Nephron (organoid): Measurements from ENCODE around the gene AFAP1.
A peak's percentile ranks its signal among the peaks of the same experiment; 100 is the strongest.

Experiments used
- H3K27ac Mint-ChIP-seq, 3 experiments: 2 replicates each; pipeline ENCODE4 v1.8.0; 2020; ENCODE audit warnings: mixed read lengths in 3 of 3, mild to moderate bottlenecking in 2 of 3, moderate library complexity in 1 of 3
- H3K27me3 Mint-ChIP-seq: 2 replicates; pipeline ENCODE4 v1.8.0; 2021; ENCODE audit warnings: low read depth, mild to moderate bottlenecking, moderate library complexity, mixed read lengths
- H3K36me3 Mint-ChIP-seq: 2 replicates; pipeline ENCODE4 v1.8.0; 2020; ENCODE audit warnings: low read depth, mixed read lengths
- H3K4me1 Mint-ChIP-seq: 2 replicates; pipeline ENCODE4 v1.8.0; 2020; ENCODE audit warnings: mixed read lengths
- H3K4me3 Mint-ChIP-seq, 3 experiments: 2 replicates each; pipeline ENCODE4 v1.8.0; 2020; ENCODE audit warnings: mild to moderate bottlenecking in 3 of 3, mixed read lengths in 3 of 3, moderate library complexity in 2 of 3
- H3K9me3 Mint-ChIP-seq: 2 replicates; pipeline ENCODE4 v1.8.0; 2020; ENCODE audit warnings: mixed read lengths
- TF ChIP-seq, protein P1 (sequence below), 3 experiments: fragments of 200-600 bp; sonication (generic); IDR thresholded peaks; one replicate each; pipeline ENCODE4 v1.5.0; 2021; ENCODE audit warnings: antibody characterized with exemption in 3 of 3; ENCODE audit not compliant: unreplicated experiment in 3 of 3

Gene AFAP1

DNA sequence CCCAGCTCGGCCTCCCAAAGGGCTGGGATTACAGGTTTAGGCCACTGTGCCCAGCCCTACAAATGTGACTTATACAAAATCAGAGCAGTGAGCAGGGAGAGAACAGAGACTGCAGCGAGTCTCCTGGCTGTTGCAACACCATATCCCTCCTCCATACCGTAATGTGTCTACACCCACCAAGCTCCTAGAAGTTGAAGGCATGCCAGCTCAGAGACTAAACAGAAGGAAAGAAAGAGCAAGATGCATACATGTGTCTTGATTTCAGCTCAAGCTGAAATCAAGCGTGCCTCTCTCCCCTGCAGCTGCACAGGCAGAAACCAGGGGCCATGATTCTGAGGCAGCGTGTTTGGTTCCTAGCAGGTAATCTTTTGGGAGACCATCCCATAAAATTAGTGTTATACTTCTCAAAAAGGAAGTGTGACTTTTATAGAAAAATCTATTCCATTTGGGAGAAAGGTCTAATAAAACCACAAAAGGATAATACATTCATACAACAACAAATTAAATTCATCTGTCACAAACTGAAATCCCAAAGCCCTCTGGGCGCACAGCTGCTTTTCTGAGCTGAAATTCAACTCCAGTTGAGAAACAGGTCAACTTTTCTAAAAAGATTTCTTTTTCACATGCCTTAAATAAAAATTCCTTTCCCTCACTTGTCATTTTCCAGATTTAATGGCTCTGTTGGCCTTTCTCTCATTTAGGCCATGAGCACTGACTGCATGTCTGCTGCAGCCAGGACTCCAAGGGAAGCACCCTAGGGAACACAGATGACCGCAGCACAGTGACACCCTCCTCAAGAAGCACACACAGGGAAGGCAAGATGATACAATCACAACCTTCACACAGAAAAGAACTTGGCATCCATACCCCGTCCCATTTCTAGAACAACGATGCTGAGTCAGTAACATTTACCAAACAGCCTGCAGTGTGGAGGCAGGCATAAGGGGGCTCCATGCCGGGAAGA, 34.4 kb downstream of the AFAP1 start:
- Mint-ChIP-seq H3K36me3 (no peaks in the 10 kb centered on the region), H3K27me3 (no peaks in the 10 kb centered on the region), H3K4me3 (peak overlapping the region; percentile 58 to 81 (median 74)), H3K4me1 (peaks cover 94% of the 10 kb centered on the region), H3K9me3 (no peaks in the 10 kb centered on the region), H3K27ac (peak overlapping the region; percentile 97 to 100 (median 98))
- TF ChIP-seq, protein P1, sequence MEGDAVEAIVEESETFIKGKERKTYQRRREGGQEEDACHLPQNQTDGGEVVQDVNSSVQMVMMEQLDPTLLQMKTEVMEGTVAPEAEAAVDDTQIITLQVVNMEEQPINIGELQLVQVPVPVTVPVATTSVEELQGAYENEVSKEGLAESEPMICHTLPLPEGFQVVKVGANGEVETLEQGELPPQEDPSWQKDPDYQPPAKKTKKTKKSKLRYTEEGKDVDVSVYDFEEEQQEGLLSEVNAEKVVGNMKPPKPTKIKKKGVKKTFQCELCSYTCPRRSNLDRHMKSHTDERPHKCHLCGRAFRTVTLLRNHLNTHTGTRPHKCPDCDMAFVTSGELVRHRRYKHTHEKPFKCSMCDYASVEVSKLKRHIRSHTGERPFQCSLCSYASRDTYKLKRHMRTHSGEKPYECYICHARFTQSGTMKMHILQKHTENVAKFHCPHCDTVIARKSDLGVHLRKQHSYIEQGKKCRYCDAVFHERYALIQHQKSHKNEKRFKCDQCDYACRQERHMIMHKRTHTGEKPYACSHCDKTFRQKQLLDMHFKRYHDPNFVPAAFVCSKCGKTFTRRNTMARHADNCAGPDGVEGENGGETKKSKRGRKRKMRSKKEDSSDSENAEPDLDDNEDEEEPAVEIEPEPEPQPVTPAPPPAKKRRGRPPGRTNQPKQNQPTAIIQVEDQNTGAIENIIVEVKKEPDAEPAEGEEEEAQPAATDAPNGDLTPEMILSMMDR (IDR thresholded peaks at IDR 0.05; ENCODE audit: unreplicated experiment in 3 of 3), result no peak

DNA sequence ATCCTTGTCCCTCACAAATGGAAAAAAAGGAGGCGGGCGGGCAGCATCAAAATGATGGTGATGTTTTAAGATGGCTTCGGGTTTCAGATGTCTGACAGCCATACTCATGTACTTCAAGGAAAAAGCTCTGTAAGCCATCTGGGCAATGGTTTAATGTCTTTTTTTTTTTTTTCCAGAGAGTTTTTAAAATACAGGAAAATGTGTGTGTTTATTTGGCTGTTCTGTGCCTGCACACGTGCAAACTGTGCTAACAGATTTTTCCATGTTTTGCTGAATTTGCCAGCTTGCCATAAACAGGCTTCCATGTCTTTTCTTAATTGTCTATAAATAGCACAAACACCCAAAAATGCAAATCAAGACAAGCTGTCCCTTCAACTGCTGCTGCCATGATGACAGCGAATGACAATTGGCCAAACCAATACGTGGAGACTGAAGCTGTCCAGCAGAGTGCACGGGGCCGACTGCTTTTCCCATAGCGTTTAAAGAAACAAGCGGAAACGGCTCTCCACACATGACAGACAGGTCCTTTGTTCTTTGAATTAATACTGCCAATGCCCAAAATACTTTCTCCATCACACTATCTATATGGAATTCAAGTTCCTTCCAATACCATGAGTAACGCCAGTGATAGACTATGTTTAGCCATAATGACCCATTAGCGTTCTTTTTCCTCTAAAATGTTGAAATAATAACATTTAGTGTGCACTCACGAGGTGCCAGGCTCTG, 35.7 kb downstream of the AFAP1 start:
- H3K27ac Mint-ChIP-seq, result peak overlapping the region; percentile 97 to 100 (median 98)
- no peaks in the 10 kb centered on the region for H3K36me3 Mint-ChIP-seq
- TF ChIP-seq, protein P1 (IDR thresholded peaks at IDR 0.05; ENCODE audit: unreplicated experiment in 3 of 3), result no peak
- peaks cover 94% of the 10 kb centered on the region for H3K4me1 Mint-ChIP-seq
- no peaks in the 10 kb centered on the region for H3K9me3 Mint-ChIP-seq
- H3K4me3 Mint-ChIP-seq, result peak overlapping the region in 2 of 3 experiments; percentile 12 to 60
- H3K27me3 Mint-ChIP-seq, result no peaks in the 10 kb centered on the region

DNA sequence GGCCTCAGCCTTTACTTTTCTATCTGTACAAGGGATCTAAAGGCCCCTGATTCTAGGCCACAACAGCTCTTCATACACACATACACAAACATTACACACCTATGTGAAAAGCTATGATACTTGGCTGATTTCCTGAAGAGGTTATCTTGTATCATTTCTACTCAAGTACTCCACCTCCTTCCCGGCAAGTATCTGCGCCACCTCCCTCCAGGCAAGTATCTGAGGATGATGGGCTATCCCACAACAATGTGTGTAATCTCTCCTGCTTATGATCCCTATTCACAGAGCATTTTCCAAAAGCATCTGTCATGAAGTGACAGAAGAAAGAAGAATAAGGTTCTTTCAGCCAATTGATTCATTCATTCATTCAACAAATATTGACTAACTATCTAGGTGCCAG, 36.8 kb downstream of the AFAP1 start:
- Mint-ChIP-seq H3K27me3 (no peaks in the 10 kb centered on the region), H3K4me1 (peaks cover 95% of the 10 kb centered on the region), H3K36me3 (no peaks in the 10 kb centered on the region), H3K4me3 (peak overlapping the region in 1 of 3 experiments; percentile 15), H3K9me3 (no peaks in the 10 kb centered on the region), H3K27ac (peak overlapping the region; percentile 47 to 71 (median 67))
- TF ChIP-seq, protein P1 (IDR thresholded peaks at IDR 0.05; ENCODE audit: unreplicated experiment in 3 of 3), result no peak

DNA sequence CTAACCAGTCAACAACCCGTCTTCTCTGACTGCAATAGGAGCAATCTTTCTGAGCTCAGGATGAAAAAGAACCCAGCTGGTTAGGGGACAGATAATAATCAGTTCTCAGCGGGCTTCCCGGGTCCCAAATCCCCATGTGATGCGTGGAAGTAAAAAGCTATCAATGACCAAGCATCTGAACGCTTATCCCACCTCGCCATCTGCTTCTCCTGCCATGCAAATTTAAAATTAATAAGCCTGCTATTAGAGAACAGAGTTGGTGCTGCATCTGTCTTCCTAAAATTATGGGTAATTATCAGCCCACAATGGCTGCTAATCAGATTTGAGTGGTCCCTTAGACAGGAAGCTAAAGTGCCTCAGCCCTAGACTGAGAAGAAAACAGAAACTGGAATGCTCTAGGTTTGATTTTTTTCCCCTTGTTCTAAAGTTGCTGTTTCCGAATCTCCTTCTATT, 37.5 kb downstream of the AFAP1 start:
- TF ChIP-seq, protein P1 (IDR thresholded peaks at IDR 0.05; ENCODE audit: unreplicated experiment in 3 of 3), result no peak
- Mint-ChIP-seq H3K36me3 (no peaks in the 10 kb centered on the region), H3K27me3 (no peaks in the 10 kb centered on the region), H3K4me3 (peak overlapping the region in 2 of 3 experiments; percentile 33 to 37), H3K4me1 (peaks cover 92% of the 10 kb centered on the region), H3K27ac (peak overlapping the region; percentile 20 to 71 (median 47)), H3K9me3 (no peaks in the 10 kb centered on the region)

DNA sequence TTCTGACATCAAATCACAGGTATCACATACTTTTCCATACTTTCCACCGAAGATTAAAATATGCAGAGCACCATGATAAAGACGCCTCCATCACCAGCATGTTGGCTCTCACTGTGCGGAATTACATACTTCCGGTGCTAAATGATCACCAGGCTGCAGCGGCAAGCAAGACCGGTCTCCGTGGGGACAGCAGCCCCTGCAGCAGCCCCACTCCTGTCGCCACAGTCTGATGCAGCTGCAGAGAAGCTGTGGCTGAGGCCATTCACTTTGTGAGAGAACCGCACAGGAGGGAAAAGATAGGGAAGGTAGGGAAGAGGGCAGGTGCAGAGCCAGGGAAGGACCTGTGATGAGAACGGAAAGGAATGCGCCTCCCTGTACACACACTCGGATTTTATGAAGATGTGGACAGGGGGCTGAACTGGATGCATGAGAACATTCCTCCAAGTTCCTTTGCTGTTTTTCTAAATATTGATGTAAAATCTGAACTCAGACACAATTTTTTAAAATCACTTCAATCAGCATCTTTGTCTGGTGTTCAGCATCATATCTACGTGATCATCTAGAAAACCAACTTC, 38.3 kb downstream of the AFAP1 start:
- Mint-ChIP-seq H3K9me3 (no peaks in the 10 kb centered on the region), H3K36me3 (no peaks in the 10 kb centered on the region), H3K4me1 (peaks cover 90% of the 10 kb centered on the region), H3K27ac (peak overlapping the region; percentile 20 to 71 (median 47)), H3K27me3 (no peaks in the 10 kb centered on the region), H3K4me3 (peak overlapping the region; percentile 5 to 9 (median 5))
- TF ChIP-seq, protein P1 (IDR thresholded peaks at IDR 0.05; ENCODE audit: unreplicated experiment in 3 of 3), result no peak
